Bronchial epithelial cell (primary cell): ENCODE measurements around the gene APBB2. TPM values are rescaled to one million over a fixed set of nuclear protein-coding genes. Genes with fewer than 3 reads are reported as not detected.
"Not testable (repeated sequence)": the region's sequence is repeated elsewhere in the genome, so short reads cannot be mapped to it uniquely, and the experiment has no call there.

ENCODE experiments used
- DNase-seq: peaks from one replicate; pipeline ENCODE4 v3.0.0-alpha.2; 2010; ENCODE audit warnings: low read depth
- FAIRE-seq: peaks from 2 replicates; lab custom pipeline; 2011; peaks lifted over from hg19 to GRCh38; lab: Jason Lieb, UNC
- H3K27me3 ChIP-seq: 2 replicates; pipeline ENCODE4 v1.5.1; 2011; ENCODE audit warnings: low read length; ENCODE audit not compliant: control insufficient read depth, insufficient read depth
- H3K36me3 ChIP-seq: 2 replicates; pipeline ENCODE4 v1.5.1; 2011; ENCODE audit warnings: low read length; ENCODE audit not compliant: control insufficient read depth, insufficient read depth
- H3K4me3 ChIP-seq: 2 replicates; pipeline ENCODE4 v1.5.1; 2011; ENCODE audit warnings: mild to moderate bottlenecking, low read depth, low read length, control low read depth
- total RNA-seq: library from RNA; depleted of rRNA; stranded (reverse); fragments of >200 nt; gene quantifications from 2 replicates; pipeline ENCODE4 v1.2.1, GENCODE V29; 2014
- TF ChIP-seq, protein P1 (sequence below): IDR thresholded peaks from 2 replicates; pipeline ENCODE4 v1.5.1; 2011; ENCODE audit warnings: mild to moderate bottlenecking, moderate library complexity, low read length, control low read depth, inconsistent platforms; ENCODE audit not compliant: insufficient read depth, severe bottlenecking

Gene APBB2
- total RNA-seq, 1 donor from 2014 or later, result 39.2 TPM

GRCh38 chr4:40924096-40924792 lies 290.1 kb downstream of the APBB2 start:
- H3K36me3 ChIP-seq, result peaks cover 7% of the 10 kb centered on the region
- H3K27me3 ChIP-seq, result no peaks in the 10 kb centered on the region
- peak; percentile 32 for FAIRE-seq
- H3K4me3 ChIP-seq, result no peak overlapping the region
- TF ChIP-seq, protein P1, sequence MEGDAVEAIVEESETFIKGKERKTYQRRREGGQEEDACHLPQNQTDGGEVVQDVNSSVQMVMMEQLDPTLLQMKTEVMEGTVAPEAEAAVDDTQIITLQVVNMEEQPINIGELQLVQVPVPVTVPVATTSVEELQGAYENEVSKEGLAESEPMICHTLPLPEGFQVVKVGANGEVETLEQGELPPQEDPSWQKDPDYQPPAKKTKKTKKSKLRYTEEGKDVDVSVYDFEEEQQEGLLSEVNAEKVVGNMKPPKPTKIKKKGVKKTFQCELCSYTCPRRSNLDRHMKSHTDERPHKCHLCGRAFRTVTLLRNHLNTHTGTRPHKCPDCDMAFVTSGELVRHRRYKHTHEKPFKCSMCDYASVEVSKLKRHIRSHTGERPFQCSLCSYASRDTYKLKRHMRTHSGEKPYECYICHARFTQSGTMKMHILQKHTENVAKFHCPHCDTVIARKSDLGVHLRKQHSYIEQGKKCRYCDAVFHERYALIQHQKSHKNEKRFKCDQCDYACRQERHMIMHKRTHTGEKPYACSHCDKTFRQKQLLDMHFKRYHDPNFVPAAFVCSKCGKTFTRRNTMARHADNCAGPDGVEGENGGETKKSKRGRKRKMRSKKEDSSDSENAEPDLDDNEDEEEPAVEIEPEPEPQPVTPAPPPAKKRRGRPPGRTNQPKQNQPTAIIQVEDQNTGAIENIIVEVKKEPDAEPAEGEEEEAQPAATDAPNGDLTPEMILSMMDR, result peak; percentile 86
- peak; percentile 28 for DNase-seq

DNA sequence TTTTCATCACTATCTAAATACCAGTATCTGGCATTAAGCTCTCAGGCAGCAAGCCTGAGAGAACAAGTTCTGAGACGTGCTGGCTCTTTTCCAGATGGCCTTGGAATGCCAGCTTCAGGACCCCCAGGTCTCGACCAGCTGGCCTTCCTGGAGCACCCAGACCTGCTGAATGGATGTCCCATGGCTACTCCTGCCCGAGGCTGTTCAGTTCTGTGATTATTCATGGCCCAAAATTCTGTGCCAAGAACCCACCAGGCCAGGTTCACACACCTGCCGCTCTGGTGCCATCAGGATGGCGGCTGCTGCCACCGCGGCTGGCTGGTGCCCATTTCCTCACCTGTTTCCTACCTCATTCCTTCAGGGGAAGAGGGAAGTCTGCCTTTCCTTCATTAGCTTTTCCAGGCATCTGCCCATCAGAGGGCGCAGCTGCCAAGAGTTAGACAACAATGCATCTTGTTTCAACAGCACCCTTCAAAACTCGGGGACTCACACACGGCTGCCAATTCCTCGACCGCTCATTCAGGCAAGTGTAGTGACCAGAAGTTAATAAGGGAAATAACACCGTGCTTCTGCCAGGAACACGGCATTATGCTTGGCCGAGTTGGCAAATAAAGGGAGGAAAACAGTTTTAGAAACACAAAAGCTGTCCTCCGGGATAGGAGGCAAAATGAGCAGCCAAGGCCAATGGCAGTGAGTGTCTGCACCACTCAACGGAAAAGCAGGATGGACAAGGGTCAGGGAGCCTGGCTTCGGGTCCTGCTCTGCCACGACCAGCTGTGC lies 290.8 kb downstream of the APBB2 start:
- TF ChIP-seq, protein P1, result no peak
- Histone ChIP-seq H3K27me3 (no peaks in the 10 kb centered on the region), H3K4me3 (no peak overlapping the region), H3K36me3 (peaks cover 7% of the 10 kb centered on the region)
- DNase-seq (no peak), FAIRE-seq (no peak)

- not testable (repeated sequence) for DNase-seq, FAIRE-seq, H3K27me3 ChIP-seq, H3K4me3 ChIP-seq, H3K36me3 ChIP-seq
Measured at GRCh38 chr4:40919976-40920375, 294.4 kb downstream of the APBB2 start.

DNA sequence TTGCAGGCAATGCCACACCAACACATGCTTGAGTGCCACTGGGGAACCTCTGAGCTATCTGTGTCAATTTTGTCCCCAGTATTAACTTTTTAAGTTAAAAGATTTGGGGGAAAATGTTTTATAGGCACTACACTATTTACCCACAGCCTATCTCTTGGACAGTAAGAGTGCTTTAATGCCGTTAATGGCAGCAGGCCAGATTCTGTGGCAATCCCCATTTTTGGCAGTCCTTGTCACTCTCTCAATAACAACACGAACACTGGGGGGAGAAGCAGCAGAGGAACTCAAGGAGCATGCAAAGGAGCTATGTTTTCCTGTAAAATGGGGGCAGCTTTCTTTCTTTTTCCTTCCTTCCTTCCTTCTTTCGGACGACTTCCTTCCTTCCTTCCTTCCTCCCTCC lies 296.0 kb downstream of the APBB2 start:
- Histone ChIP-seq H3K4me3 (no peak overlapping the region), H3K27me3 (no peaks in the 10 kb centered on the region), H3K36me3 (peaks cover 5% of the 10 kb centered on the region)
- FAIRE-seq (no peak), DNase-seq (peak; percentile 34)
- TF ChIP-seq, protein P1, result no peak

DNA sequence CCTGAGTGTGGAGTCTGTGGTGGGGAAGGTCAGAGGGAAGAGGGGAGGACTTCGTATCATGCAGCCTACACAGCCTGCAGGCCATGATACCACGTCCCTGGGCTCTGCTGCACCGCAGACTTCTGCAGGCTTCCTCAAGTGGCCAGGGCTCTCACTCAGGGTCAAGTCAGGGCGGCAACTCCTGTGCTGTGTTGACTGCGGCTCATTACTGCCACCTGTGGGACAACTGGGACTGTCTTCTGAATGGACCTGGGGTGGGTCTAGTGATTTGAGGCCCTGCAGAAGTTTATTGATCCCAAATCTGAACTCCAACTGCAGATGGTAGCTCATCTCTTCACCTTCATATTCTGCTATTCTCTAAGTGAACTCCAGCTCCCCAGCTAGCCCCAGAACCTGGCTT lies 297.5 kb downstream of the APBB2 start:
- TF ChIP-seq, protein P1, result peak; percentile 59
- H3K36me3 ChIP-seq, result peaks cover 2% of the 10 kb centered on the region
- FAIRE-seq (no peak), DNase-seq (no peak)
- H3K27me3 ChIP-seq, result no peaks in the 10 kb centered on the region
- no peak overlapping the region for H3K4me3 ChIP-seq

- FAIRE-seq (peak; percentile 52), DNase-seq (peak; percentile 38)
- Histone ChIP-seq H3K36me3 (no peaks in the 10 kb centered on the region), H3K4me3 (no peak overlapping the region), H3K27me3 (no peaks in the 10 kb centered on the region)
- TF ChIP-seq, protein P1, result no peak
Measured at GRCh38 chr4:40916218-40916555, 298.2 kb downstream of the APBB2 start.
